GM23338 (cell line): Measurements from ENCODE around the gene CDCA7. TPM values are rescaled to one million over a fixed set of nuclear protein-coding genes. Genes with fewer than 3 reads are reported as not detected.

ENCODE experiments used
- ATAC-seq: fragments of 200-7000 bp; cut with Tn5 transposase; 3 replicates; pipeline ENCODE4 v1.9.1; 2020
- DNase-seq: peaks from one replicate; pipeline ENCODE4 v3.0.0-alpha.2; 2015; ENCODE audit warnings: low spot score
- H2AFZ ChIP-seq: fragments of 200-600 bp; sonication (generic); 2 replicates; pipeline ENCODE4 v1.8.0; 2016; ENCODE audit warnings: antibody characterized with exemption, mild to moderate bottlenecking, moderate library complexity
- H3F3A ChIP-seq: fragments of 200-600 bp; sonication (generic); replicated peaks from 2 replicates; pipeline ENCODE4 v1.8.0; 2017; ENCODE audit warnings: antibody characterized with exemption, mixed run types, low read depth
- H3K27ac ChIP-seq: fragments of 200-600 bp; sonication (generic); 2 replicates; pipeline ENCODE4 v1.6.1; 2016; ENCODE audit warnings: low read depth
- H3K27me3 ChIP-seq: fragments of 200-600 bp; sonication (generic); 2 replicates; pipeline ENCODE4 v1.8.0; 2016; ENCODE audit warnings: mild to moderate bottlenecking, mixed run types, moderate library complexity; ENCODE audit not compliant: insufficient read depth
- H3K36me3 ChIP-seq: fragments of 200-600 bp; sonication (generic); 2 replicates; pipeline ENCODE4 v1.8.0; 2016; ENCODE audit warnings: mild to moderate bottlenecking; ENCODE audit not compliant: insufficient read depth
- H3K4me1 ChIP-seq: fragments of 200-600 bp; sonication (generic); 2 replicates; pipeline ENCODE4 v1.8.0; 2016; ENCODE audit warnings: mild to moderate bottlenecking, moderate library complexity; ENCODE audit not compliant: insufficient read depth
- H3K4me2 ChIP-seq: fragments of 200-600 bp; sonication (generic); 2 replicates; pipeline ENCODE4 v1.7.1; 2017; ENCODE audit warnings: mixed run types
- H3K4me3 ChIP-seq: fragments of 200-600 bp; sonication (generic); 2 replicates; pipeline ENCODE4 v1.6.1; 2016; ENCODE audit warnings: mixed run types
- H3K79me2 ChIP-seq: fragments of 200-600 bp; sonication (generic); replicated peaks from 2 replicates; pipeline ENCODE4 v1.8.0; 2017; ENCODE audit warnings: mild to moderate bottlenecking; ENCODE audit not compliant: insufficient read depth
- H3K9me2 ChIP-seq: fragments of 200-600 bp; sonication (generic); 2 replicates; pipeline ENCODE4 v1.8.0; 2017; ENCODE audit not compliant: insufficient read depth
- H4K20me1 ChIP-seq: fragments of 200-600 bp; sonication (generic); replicated peaks from 2 replicates; pipeline ENCODE4 v1.8.0; 2017; ENCODE audit warnings: mild to moderate bottlenecking; ENCODE audit not compliant: insufficient read depth
- H3K27ac Mint-ChIP-seq: 2 replicates; pipeline ENCODE4 v1.8.0; 2020; ENCODE audit warnings: inconsistent platforms, mild to moderate bottlenecking, moderate library complexity, mixed read lengths
- H3K27me3 Mint-ChIP-seq: 3 replicates; pipeline ENCODE4 v1.8.0; 2022; ENCODE audit warnings: low read depth, mild to moderate bottlenecking, moderate library complexity, mixed read lengths, inconsistent platforms; ENCODE audit not compliant: insufficient read depth, poor library complexity
- H3K36me3 Mint-ChIP-seq: 3 replicates; pipeline ENCODE4 v1.8.0; 2021; ENCODE audit warnings: low read depth, mild to moderate bottlenecking, inconsistent platforms, moderate library complexity, mixed read lengths
- H3K4me1 Mint-ChIP-seq: 3 replicates; pipeline ENCODE4 v1.8.0; 2020; ENCODE audit warnings: mild to moderate bottlenecking, inconsistent platforms, mixed read lengths
- H3K4me3 Mint-ChIP-seq: 3 replicates; pipeline ENCODE4 v1.8.0; 2021; ENCODE audit warnings: moderate library complexity, mild to moderate bottlenecking, inconsistent platforms, mixed read lengths
- H3K9me3 Mint-ChIP-seq: 3 replicates; pipeline ENCODE4 v1.8.0; 2020; ENCODE audit warnings: moderate library complexity, mild to moderate bottlenecking, inconsistent platforms, mixed read lengths
- CREB1 ChIP-seq: fragments of 250-450 bp; sonication (Bioruptor Pico); IDR thresholded peaks from 2 replicates; pipeline ENCODE4 v1.5.0; 2020; ENCODE audit warnings: low read depth, mild to moderate bottlenecking, moderate library complexity
- CTCF ChIP-seq, 2 experiments: fragments of 200-600 bp in 1 of 2; sonication (generic) in 1 of 2; conservative IDR thresholded peaks; 2 replicates each; pipeline versions ENCODE4 v1.5.1 to v1.6.1; 2016 to 2017; ENCODE audit warnings: antibody characterized with exemption in 2 of 2, low read depth in 2 of 2, mild to moderate bottlenecking in 2 of 2, moderate library complexity in 1 of 2
- EZH2 ChIP-seq: fragments of 200-600 bp; sonication (generic); IDR thresholded peaks from one replicate; pipeline ENCODE4 v1.8.0; 2017; ENCODE audit warnings: antibody characterized with exemption, mild to moderate bottlenecking, low read depth; ENCODE audit not compliant: unreplicated experiment
- EZH2phosphoT487 ChIP-seq: fragments of 200-600 bp; sonication (generic); IDR thresholded peaks from one replicate; pipeline ENCODE4 v1.8.1; 2018; ENCODE audit warnings: antibody characterized with exemption; ENCODE audit not compliant: unreplicated experiment
- JUNB ChIP-seq: IDR thresholded peaks from one replicate; pipeline ENCODE4 v1.6.1; 2016; ENCODE audit warnings: antibody characterized with exemption; ENCODE audit not compliant: unreplicated experiment
- NANOG ChIP-seq: IDR thresholded peaks from 2 replicates; pipeline ENCODE4 v1.6.1; 2016; ENCODE audit warnings: antibody characterized with exemption, borderline replicate concordance
- POLR2AphosphoS5 ChIP-seq: IDR thresholded peaks from 2 replicates; pipeline ENCODE4 v1.6.1; 2016; ENCODE audit warnings: antibody characterized with exemption, low read depth
- STAT1 ChIP-seq: IDR thresholded peaks from one replicate; pipeline ENCODE4 v1.6.1; 2016; ENCODE audit warnings: antibody characterized with exemption; ENCODE audit not compliant: unreplicated experiment
- ZNF114 ChIP-seq: fragments of 250-450 bp; sonication (Bioruptor Pico); IDR thresholded peaks from 2 replicates; pipeline ENCODE4 v1.5.0; 2020; ENCODE audit warnings: mild to moderate bottlenecking, moderate library complexity
- ZNF331 ChIP-seq: fragments of 250-450 bp; sonication (Bioruptor Pico); IDR thresholded peaks from 2 replicates; pipeline ENCODE4 v1.5.0; 2020; ENCODE audit warnings: low read depth, mild to moderate bottlenecking, moderate library complexity
- ZNF462 ChIP-seq: fragments of 250-450 bp; sonication (Bioruptor Pico); IDR thresholded peaks from 2 replicates; pipeline ENCODE4 v1.5.0; 2020; ENCODE audit warnings: mild to moderate bottlenecking, moderate library complexity
- long read RNA-seq: library from polyadenylated mRNA; unstranded; transcript quantifications from one replicate; pipeline ENCODE4 v2.0.0, GENCODE V29; 2020; ENCODE audit not compliant: unreplicated experiment
- polyA plus RNA-seq: library from polyadenylated mRNA; unstranded; fragments of >200 nt; fragmentation: Nextera tagmentation; extraction: Ambion mirVana; gene quantifications from 2 replicates; pipeline ENCODE4 v1.2.1, GENCODE V29; 2016
- total RNA-seq: library from RNA; depleted of rRNA; stranded (reverse); fragments of >200 nt; shearing (Covaris generic); gene quantifications from 2 replicates; pipeline ENCODE4 v1.2.3, GENCODE V29; 2014; rRNA removed
- TF ChIP-seq, protein P1 (sequence below): IDR thresholded peaks from one replicate; pipeline ENCODE4 v1.6.1; 2018; ENCODE audit warnings: antibody characterized with exemption; ENCODE audit not compliant: unreplicated experiment
- TF ChIP-seq, protein P2 (sequence below): IDR thresholded peaks from 2 replicates; pipeline ENCODE4 v1.6.1; 2016; ENCODE audit warnings: antibody characterized with exemption

CDCA7 gene
- total RNA-seq: 84.3 and 95.5 TPM in 2 replicates
- polyA plus RNA-seq: 52.7 and 63.7 TPM in 2 replicates
- long read RNA-seq, transcript CDCA7-202 (9 exons, 2,500 nt): major isoform, 9 of 19 reads
- long read RNA-seq, partial matches to known transcripts: 5 of 19 reads
- long read RNA-seq, other reads (novel, unspliced or antisense): 2 of 19 reads

GRCh38 chr2:173354582-173355131, at the start of gene CDCA7:
TSS of gene CDCA7 (plus strand) at chr2:173354872. CDS start at chr2:173354964, 92 bp downstream.
- H3K4me3 Mint-ChIP-seq: peak within 1 kb of the TSS; percentile 86
- H3K27me3 ChIP-seq: no peaks in the 10 kb centered on the region
- peak within 1 kb of the TSS; percentile 59 for H3K4me3 ChIP-seq
- peak; percentile 81 for ATAC-seq
- peak within 1 kb of the TSS; percentile 99 for H3K27ac Mint-ChIP-seq
- peaks cover 15% of the 10 kb centered on the region for H3K9me2 ChIP-seq
- H3F3A ChIP-seq: no peaks in the 10 kb centered on the region
- peaks cover 41% of the 10 kb centered on the region for H3K79me2 ChIP-seq
- no peaks in the 10 kb centered on the region for H3K27me3 Mint-ChIP-seq
- peaks cover 33% of the 10 kb centered on the region for H3K36me3 Mint-ChIP-seq
- H2AFZ ChIP-seq: peak within 1 kb of the TSS; percentile 53
- peaks cover 18% of the 10 kb centered on the region for H3K9me3 Mint-ChIP-seq
- H4K20me1 ChIP-seq: peaks cover 26% of the 10 kb centered on the region
- peak within 1 kb of the TSS; percentile 84 for H3K4me2 ChIP-seq
- no peak for TF ChIP-seq EZH2phosphoT487
- TF ChIP-seq STAT1: no peak
- TF ChIP-seq CTCF (conservative IDR thresholded peaks at IDR 0.05; ENCODE audit: low read depth in 2 of 2): 0 out of 4 replicates have a peak, but pooled peaks of 1 of the 2 experiments have one; percentile 6
- TF ChIP-seq POLR2AphosphoS5: peak; percentile 62
- no peak for TF ChIP-seq JUNB
- TF ChIP-seq EZH2: no peak
- TF ChIP-seq ZNF331 (CRISPR knock-in tag): no peak
- TF ChIP-seq, protein P1, sequence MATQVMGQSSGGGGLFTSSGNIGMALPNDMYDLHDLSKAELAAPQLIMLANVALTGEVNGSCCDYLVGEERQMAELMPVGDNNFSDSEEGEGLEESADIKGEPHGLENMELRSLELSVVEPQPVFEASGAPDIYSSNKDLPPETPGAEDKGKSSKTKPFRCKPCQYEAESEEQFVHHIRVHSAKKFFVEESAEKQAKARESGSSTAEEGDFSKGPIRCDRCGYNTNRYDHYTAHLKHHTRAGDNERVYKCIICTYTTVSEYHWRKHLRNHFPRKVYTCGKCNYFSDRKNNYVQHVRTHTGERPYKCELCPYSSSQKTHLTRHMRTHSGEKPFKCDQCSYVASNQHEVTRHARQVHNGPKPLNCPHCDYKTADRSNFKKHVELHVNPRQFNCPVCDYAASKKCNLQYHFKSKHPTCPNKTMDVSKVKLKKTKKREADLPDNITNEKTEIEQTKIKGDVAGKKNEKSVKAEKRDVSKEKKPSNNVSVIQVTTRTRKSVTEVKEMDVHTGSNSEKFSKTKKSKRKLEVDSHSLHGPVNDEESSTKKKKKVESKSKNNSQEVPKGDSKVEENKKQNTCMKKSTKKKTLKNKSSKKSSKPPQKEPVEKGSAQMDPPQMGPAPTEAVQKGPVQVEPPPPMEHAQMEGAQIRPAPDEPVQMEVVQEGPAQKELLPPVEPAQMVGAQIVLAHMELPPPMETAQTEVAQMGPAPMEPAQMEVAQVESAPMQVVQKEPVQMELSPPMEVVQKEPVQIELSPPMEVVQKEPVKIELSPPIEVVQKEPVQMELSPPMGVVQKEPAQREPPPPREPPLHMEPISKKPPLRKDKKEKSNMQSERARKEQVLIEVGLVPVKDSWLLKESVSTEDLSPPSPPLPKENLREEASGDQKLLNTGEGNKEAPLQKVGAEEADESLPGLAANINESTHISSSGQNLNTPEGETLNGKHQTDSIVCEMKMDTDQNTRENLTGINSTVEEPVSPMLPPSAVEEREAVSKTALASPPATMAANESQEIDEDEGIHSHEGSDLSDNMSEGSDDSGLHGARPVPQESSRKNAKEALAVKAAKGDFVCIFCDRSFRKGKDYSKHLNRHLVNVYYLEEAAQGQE: peak; percentile 16
- TF ChIP-seq ZNF114 (CRISPR knock-in tag): no peak
- TF ChIP-seq CREB1: peak; percentile 58
- TF ChIP-seq ZNF462 (CRISPR knock-in tag): no peak
- TF ChIP-seq NANOG: no peak
- TF ChIP-seq, protein P2, sequence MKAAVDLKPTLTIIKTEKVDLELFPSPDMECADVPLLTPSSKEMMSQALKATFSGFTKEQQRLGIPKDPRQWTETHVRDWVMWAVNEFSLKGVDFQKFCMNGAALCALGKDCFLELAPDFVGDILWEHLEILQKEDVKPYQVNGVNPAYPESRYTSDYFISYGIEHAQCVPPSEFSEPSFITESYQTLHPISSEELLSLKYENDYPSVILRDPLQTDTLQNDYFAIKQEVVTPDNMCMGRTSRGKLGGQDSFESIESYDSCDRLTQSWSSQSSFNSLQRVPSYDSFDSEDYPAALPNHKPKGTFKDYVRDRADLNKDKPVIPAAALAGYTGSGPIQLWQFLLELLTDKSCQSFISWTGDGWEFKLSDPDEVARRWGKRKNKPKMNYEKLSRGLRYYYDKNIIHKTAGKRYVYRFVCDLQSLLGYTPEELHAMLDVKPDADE: no peak
- peaks cover 30% of the 10 kb centered on the region for H3K4me1 Mint-ChIP-seq
- peaks cover 15% of the 10 kb centered on the region; the same call in 1 of the 2 replicates for H3K36me3 ChIP-seq
- peak within 1 kb of the TSS; percentile 80 for H3K27ac ChIP-seq
- H3K4me1 ChIP-seq: peaks cover 33% of the 10 kb centered on the region
- DNase-seq: peak; percentile 82
